HG03565 (cell line): ENCODE measurements around the gene MCOLN1.

ENCODE experiments used
- ATAC-seq: cut with Tn5 transposase; IDR thresholded peaks from one replicate; pipeline ENCODE4 v1.9.1; 2021; ENCODE audit warnings: mild to moderate bottlenecking, moderate library complexity; ENCODE audit not compliant: unreplicated experiment

The MCOLN1 gene

GRCh38 chr19:7500811-7501450, 21.5 kb upstream of the MCOLN1 start:
- no peak for ATAC-seq

- ATAC-seq, result no peak
Observed at GRCh38 chr19:7502552-7502951, 19.9 kb upstream of the MCOLN1 start.

- ATAC-seq, result no peak
Observed at GRCh38 chr19:7504684-7505083, 17.7 kb upstream of the MCOLN1 start.

- no peak for ATAC-seq
Observed at GRCh38 chr19:7505288-7505681, 17.1 kb upstream of the MCOLN1 start.

- no peak for ATAC-seq
Observed at GRCh38 chr19:7505682-7506384, 16.6 kb upstream of the MCOLN1 start.

- no peak for ATAC-seq
Observed at GRCh38 chr19:7506385-7507328, 15.8 kb upstream of the MCOLN1 start.

- no peak for ATAC-seq
Observed at GRCh38 chr19:7507884-7508283, 14.5 kb upstream of the MCOLN1 start.

GRCh38 chr19:7509625-7510024, 12.8 kb upstream of the MCOLN1 start:
- no peak for ATAC-seq

- no peak for ATAC-seq
Observed at GRCh38 chr19:7512400-7512851, 10.0 kb upstream of the MCOLN1 start.

- ATAC-seq, result no peak
Observed at GRCh38 chr19:7513809-7514642, 8.4 kb upstream of the MCOLN1 start.

- no peak for ATAC-seq
Observed at GRCh38 chr19:7515110-7515644, 7.2 kb upstream of the MCOLN1 start.

GRCh38 chr19:7515645-7516151, 6.7 kb upstream of the MCOLN1 start, which contains the start of gene ZNF358:
ZNF358 (plus strand) TSS chr19:7516103; CDS start chr19:7519243, 3,140 bp downstream.
- no peak for ATAC-seq

GRCh38 chr19:7516333-7516732, 6.1 kb upstream of the MCOLN1 start:
- no peak for ATAC-seq

- no peak for ATAC-seq
Observed at GRCh38 chr19:7516878-7517277, 5.5 kb upstream of the MCOLN1 start.

- ATAC-seq, result no peak
Observed at GRCh38 chr19:7519361-7520130, 2.9 kb upstream of the MCOLN1 start.

GRCh38 chr19:7520131-7521051, 2.0 kb upstream of the MCOLN1 start:
- no peak for ATAC-seq

GRCh38 chr19:7521551-7522071, 813 bp upstream of the MCOLN1 start:
- no peak for ATAC-seq
